Activated CD4-positive, alpha-beta T cell treated with anti-CD3 and anti-CD28 coated beads, Interleukin-2, amount 10 ng/mL, durations not matched to agents 24 days and 14 days (primary cell): Measurements from ENCODE around the gene RGPD6. TPM values are rescaled to one million over a fixed set of nuclear protein-coding genes. Genes with fewer than 3 reads are reported as not detected.
A peak's percentile ranks its signal among the peaks of the same experiment; 100 is the strongest.
"Not testable (repeated sequence)": the region's sequence is repeated elsewhere in the genome, so short reads cannot be mapped to it uniquely, and the experiment has no call there.

Experiments used
- DNase-seq: peaks from one replicate; pipeline ENCODE4 v3.0.0; 2022
- H3K27ac Mint-ChIP-seq: one replicate; pipeline ENCODE4 v1.8.0; 2022; ENCODE audit warnings: mild to moderate bottlenecking, mixed read lengths
- H3K27me3 Mint-ChIP-seq: one replicate; pipeline ENCODE4 v1.8.0; 2022; ENCODE audit warnings: mixed read lengths
- H3K36me3 Mint-ChIP-seq: one replicate; pipeline ENCODE4 v1.8.0; 2022; ENCODE audit warnings: low read depth, mild to moderate bottlenecking, mixed read lengths
- H3K4me1 Mint-ChIP-seq: one replicate; pipeline ENCODE4 v1.8.0; 2021; ENCODE audit warnings: mixed read lengths
- H3K4me3 Mint-ChIP-seq: one replicate; pipeline ENCODE4 v1.8.0; 2022; ENCODE audit warnings: mild to moderate bottlenecking, moderate library complexity, mixed read lengths
- H3K9me3 Mint-ChIP-seq: one replicate; pipeline ENCODE4 v1.8.0; 2021; ENCODE audit warnings: mixed read lengths
- intact Hi-C: fragments of 100-400 bp; cut with micrococcal nuclease; formaldehyde crosslinking; loops from one replicate; pipeline ENCODE4 v1.15.1; 2023
- total RNA-seq: library from RNA; stranded (reverse); gene quantifications from 2 replicates; pipeline ENCODE4 v1.2.3, GENCODE V29; 2022

The RGPD6 gene
- 16.7 and 16.9 TPM in 2 replicates for total RNA-seq

DNA sequence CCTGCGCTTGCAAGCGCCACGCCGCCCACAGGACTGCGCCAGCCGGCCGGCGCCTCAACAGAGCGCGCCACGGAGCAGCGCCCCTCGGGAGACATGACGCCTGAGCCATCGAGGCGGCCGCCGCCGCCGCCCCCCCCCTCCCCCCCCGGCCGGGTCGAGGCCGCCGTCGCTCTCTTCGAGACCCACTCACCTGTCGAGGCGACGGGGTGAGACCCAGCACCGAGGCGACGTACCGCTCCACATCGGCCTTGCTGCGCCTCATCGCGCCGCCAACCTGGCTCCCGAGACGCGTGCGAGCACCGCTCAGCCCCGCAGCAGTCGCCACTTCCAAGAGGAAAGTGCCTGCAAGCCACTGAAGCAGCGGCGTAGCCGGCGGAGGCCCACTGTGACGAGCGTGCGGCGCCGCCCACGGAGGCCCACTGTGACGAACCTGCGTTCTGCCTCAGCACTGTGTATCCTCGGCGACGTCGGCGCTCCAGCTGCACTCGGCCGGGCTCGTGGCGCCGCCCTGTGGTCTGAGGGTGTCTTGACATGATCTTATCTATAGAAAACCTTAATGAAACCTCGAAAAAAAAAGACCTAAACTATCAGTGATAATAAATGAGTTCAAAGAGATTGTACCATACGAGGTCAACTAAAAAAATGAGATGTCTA is at the start of gene RGPD6:
Gene RGPD6 (minus strand): TSS at position 460 of the 654 bp plus-strand sequence. CDS start 198 bp downstream, at position 262.
- DNase-seq, H3K27ac Mint-ChIP-seq, H3K36me3 Mint-ChIP-seq, H3K4me3 Mint-ChIP-seq, intact Hi-C loops, H3K27me3 Mint-ChIP-seq, H3K9me3 Mint-ChIP-seq, H3K4me1 Mint-ChIP-seq: not testable (repeated sequence)

GRCh38 chr2:110619326-110619939 is 42.4 kb upstream of the RGPD6 start:
- H3K36me3 Mint-ChIP-seq, H3K4me3 Mint-ChIP-seq, H3K4me1 Mint-ChIP-seq, intact Hi-C loops, H3K27ac Mint-ChIP-seq, H3K27me3 Mint-ChIP-seq, H3K9me3 Mint-ChIP-seq: not testable (repeated sequence)
- DNase-seq: peak; percentile 43

- H3K27me3 Mint-ChIP-seq, H3K36me3 Mint-ChIP-seq, H3K9me3 Mint-ChIP-seq, H3K27ac Mint-ChIP-seq, intact Hi-C loops, H3K4me1 Mint-ChIP-seq, DNase-seq, H3K4me3 Mint-ChIP-seq: not testable (repeated sequence)
Measured at GRCh38 chr2:110613927-110614326, 36.9 kb upstream of the RGPD6 start.

DNA sequence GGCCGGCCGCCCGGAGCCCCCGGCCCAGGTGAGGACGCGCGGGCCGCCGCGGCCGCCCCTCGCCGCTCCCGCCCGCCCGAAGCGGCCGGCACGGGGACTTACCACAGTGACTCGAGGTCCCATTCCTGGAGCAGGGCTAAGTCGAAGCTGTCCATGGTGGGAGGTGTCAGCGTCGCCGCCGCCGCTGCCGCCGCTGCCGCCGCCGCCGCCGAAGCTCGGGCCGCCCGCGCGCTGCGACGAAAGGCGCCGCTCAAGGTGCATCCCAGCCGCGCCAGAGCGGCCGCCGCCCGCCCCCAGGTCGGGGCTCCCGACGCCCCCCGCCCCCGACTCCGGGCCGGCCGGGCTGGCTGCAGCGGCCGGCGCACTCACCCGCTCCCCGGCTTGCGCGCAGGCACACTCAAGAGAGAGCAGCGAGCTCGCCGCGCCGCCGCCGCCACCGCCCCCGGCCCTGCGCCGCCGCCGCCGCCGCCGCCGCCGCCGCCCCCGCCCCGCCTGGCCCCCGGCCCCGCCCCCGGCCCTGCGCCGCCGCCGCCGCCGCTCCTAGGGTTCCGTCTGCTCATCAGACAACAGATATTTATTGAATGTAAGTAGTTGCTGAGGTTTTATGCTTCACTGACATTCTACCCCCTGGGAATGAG is 33.7 kb upstream of the RGPD6 start:
- H3K27me3 Mint-ChIP-seq, H3K36me3 Mint-ChIP-seq, H3K4me3 Mint-ChIP-seq, intact Hi-C loops, H3K9me3 Mint-ChIP-seq, H3K27ac Mint-ChIP-seq, H3K4me1 Mint-ChIP-seq: not testable (repeated sequence)
- peak; percentile 61 for DNase-seq

GRCh38 chr2:110609843-110610612 is 33.0 kb upstream of the RGPD6 start:
- H3K27ac Mint-ChIP-seq, H3K4me3 Mint-ChIP-seq, H3K36me3 Mint-ChIP-seq, H3K27me3 Mint-ChIP-seq, DNase-seq, H3K9me3 Mint-ChIP-seq, H3K4me1 Mint-ChIP-seq, intact Hi-C loops: not testable (repeated sequence)

- H3K4me3 Mint-ChIP-seq, H3K4me1 Mint-ChIP-seq, H3K36me3 Mint-ChIP-seq, H3K27ac Mint-ChIP-seq, H3K27me3 Mint-ChIP-seq, H3K9me3 Mint-ChIP-seq, DNase-seq, intact Hi-C loops: not testable (repeated sequence)
Measured at GRCh38 chr2:110608788-110609502, 31.9 kb upstream of the RGPD6 start.

DNA sequence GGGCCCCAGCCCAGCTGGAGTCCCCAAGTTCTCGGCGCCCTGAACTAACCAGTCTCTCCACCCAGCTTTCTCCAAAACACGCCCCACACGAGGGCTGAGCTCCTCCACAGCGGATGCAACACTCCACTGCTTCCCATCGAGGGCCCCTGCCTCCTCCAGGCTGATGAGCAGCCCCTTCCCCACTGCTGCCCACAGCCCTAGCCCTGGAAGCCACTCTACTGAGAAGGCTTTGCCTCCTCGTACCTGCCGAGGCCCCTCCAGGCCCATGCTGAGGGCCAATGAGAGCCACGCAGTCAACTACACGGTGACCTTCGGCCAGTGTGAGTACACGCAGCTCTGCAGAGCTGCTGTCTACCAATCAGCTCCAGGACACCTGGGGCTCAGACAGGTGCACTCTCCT is 28.0 kb upstream of the RGPD6 start:
- intact Hi-C loops, H3K4me1 Mint-ChIP-seq, H3K27me3 Mint-ChIP-seq, H3K27ac Mint-ChIP-seq, H3K9me3 Mint-ChIP-seq, H3K4me3 Mint-ChIP-seq, DNase-seq, H3K36me3 Mint-ChIP-seq: not testable (repeated sequence)

DNA sequence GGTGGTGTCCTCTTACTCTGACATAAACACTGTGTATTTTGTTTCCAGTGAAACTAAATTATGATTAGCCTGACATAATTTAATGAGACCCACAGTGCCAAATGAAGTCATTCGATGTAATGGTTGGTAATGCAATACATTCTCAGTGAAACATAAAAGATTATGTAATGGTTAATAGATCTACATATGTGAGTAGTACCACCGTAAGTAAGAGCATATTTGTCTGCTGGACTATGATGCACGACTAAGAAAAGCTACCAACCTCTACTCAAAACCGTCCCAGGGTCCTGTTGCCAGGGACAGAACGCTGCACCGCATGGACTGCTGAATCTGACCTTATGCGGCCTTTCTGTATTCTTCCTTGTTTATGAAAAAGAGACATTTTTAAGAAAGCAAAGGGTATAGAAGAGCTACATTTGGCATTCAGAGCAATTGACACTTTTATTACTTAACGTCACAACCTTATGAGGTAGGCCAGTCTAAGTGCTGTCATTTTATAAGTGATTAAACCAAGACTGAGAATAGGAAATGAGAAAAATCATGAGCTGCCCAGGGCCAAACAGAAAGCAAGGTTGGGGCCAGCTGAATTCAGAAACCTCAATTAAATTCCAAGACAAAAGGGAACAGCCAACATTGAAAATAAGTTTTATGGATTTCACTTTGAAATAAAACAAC is 27.0 kb upstream of the RGPD6 start:
- H3K27ac Mint-ChIP-seq, H3K4me1 Mint-ChIP-seq, H3K27me3 Mint-ChIP-seq, H3K9me3 Mint-ChIP-seq, DNase-seq, intact Hi-C loops, H3K4me3 Mint-ChIP-seq, H3K36me3 Mint-ChIP-seq: not testable (repeated sequence)

GRCh38 chr2:110602139-110602538 is 25.1 kb upstream of the RGPD6 start:
- H3K36me3 Mint-ChIP-seq, H3K27ac Mint-ChIP-seq, H3K9me3 Mint-ChIP-seq, H3K4me1 Mint-ChIP-seq, H3K27me3 Mint-ChIP-seq, DNase-seq, H3K4me3 Mint-ChIP-seq, intact Hi-C loops: not testable (repeated sequence)

GRCh38 chr2:110591973-110592372 is 15.0 kb upstream of the RGPD6 start:
- H3K36me3 Mint-ChIP-seq: not testable (repeated sequence)

GRCh38 chr2:110589677-110590330 is 12.8 kb upstream of the RGPD6 start:
- H3K36me3 Mint-ChIP-seq, H3K4me3 Mint-ChIP-seq, H3K9me3 Mint-ChIP-seq, DNase-seq, H3K27me3 Mint-ChIP-seq, intact Hi-C loops, H3K27ac Mint-ChIP-seq, H3K4me1 Mint-ChIP-seq: not testable (repeated sequence)

More at GRCh38 chr2:110591973-110592372, 15.0 kb upstream of the RGPD6 start:
- H3K4me1 Mint-ChIP-seq, H3K4me3 Mint-ChIP-seq, H3K9me3 Mint-ChIP-seq, DNase-seq, intact Hi-C loops, H3K27me3 Mint-ChIP-seq, H3K27ac Mint-ChIP-seq: not testable (repeated sequence)

GRCh38 chr2:110588520-110588919 is 11.5 kb upstream of the RGPD6 start:
- H3K9me3 Mint-ChIP-seq, H3K4me3 Mint-ChIP-seq, H3K27me3 Mint-ChIP-seq, DNase-seq, intact Hi-C loops, H3K4me1 Mint-ChIP-seq, H3K27ac Mint-ChIP-seq, H3K36me3 Mint-ChIP-seq: not testable (repeated sequence)
